K562 (cell line): Measurements from ENCODE around the gene ARHGAP24. TPM values are rescaled to one million over a fixed set of nuclear protein-coding genes. Genes with fewer than 3 reads are reported as not detected.

Source experiments
- ATAC-seq: fragments of 200-7000 bp; cut with Tn5 transposase; 3 replicates; pipeline ENCODE4 v1.9.1; 2020; ENCODE audit warnings: moderate library complexity
- BruUV-seq: library from RNA; stranded (reverse); fragments of 400-500 nt; replicated peaks from 2 replicates; lab custom pipeline; 2021; lab: Mats Ljungman, UMichigan
- CTCF ChIA-PET: fragments of 300-600 bp; formaldehyde crosslinking; extraction: SDS; loops from one replicate; lab custom pipeline; 2021; ENCODE audit warnings: low intra/inter-chr PET ratio; lab: Yijun Ruan, JAX
- POLR2A ChIA-PET: fragments of 300-600, 350-650 bp; sonication (Branson Sonifier 250); formaldehyde crosslinking; extraction: SDS; loops from one replicate; lab custom pipeline; 2021; ENCODE audit warnings: antibody characterized with exemption, inconsistent platforms; lab: Yijun Ruan, JAX
- DNase-seq, 4 experiments: peaks; one replicate each; pipeline versions ENCODE4 v3.0.0 to v3.0.0-alpha.2; 2011 to 2018; ENCODE audit warnings: low spot score in 3 of 4, mixed read lengths in 3 of 4; ENCODE audit errors: extremely low read depth in 1 of 4
- FAIRE-seq: peaks from 2 replicates; lab custom pipeline; 2011; peaks lifted over from hg19 to GRCh38; lab: Jason Lieb, UNC
- H2AFZ ChIP-seq: 2 replicates; pipeline ENCODE4 v1.6.0; 2011; ENCODE audit warnings: low read depth, low read length, control low read depth, inconsistent platforms
- H3K27ac ChIP-seq: fragments of 200-600 bp; 3 replicates; pipeline ENCODE4 v1.8.0; 2011; ENCODE audit warnings: low read depth, mild to moderate bottlenecking, control low read depth, inconsistent platforms, low read length, moderate library complexity, mixed read lengths; ENCODE audit errors: extremely low read depth
- H3K27me3 ChIP-seq, 2 experiments: fragments of 300-600 bp in 1 of 2; 2 replicates in 1 of 2; 3 replicates in 1 of 2; pipeline versions ENCODE4 v1.6.0 to v1.8.0; 2011; ENCODE audit warnings: inconsistent platforms in 2 of 2, low read length in 2 of 2, mild to moderate bottlenecking in 1 of 2, mixed read lengths in 1 of 2, moderate library complexity in 1 of 2; ENCODE audit not compliant: control insufficient read depth in 2 of 2, insufficient read depth in 2 of 2
- H3K36me3 ChIP-seq: fragments of 300-600 bp; 3 replicates; pipeline ENCODE4 v1.8.0; 2011; ENCODE audit warnings: mild to moderate bottlenecking, low read length, inconsistent platforms; ENCODE audit not compliant: control insufficient read depth, insufficient read depth
- H3K4me1 ChIP-seq, 2 experiments: fragments of 200-600 bp in 1 of 2; replicated peaks in 1 of 2; 2 replicates in 1 of 2; 3 replicates in 1 of 2; pipeline versions ENCODE4 v1.5.1 to v1.8.0; 2011; ENCODE audit warnings: inconsistent platforms in 2 of 2, low read length in 2 of 2, mild to moderate bottlenecking in 1 of 2, mixed read lengths in 1 of 2, moderate library complexity in 1 of 2; ENCODE audit not compliant: control insufficient read depth in 2 of 2, insufficient read depth in 2 of 2
- H3K4me2 ChIP-seq: 2 replicates; pipeline ENCODE4 v1.6.1; 2011; ENCODE audit warnings: low read length, control low read depth, inconsistent platforms, mixed read lengths; ENCODE audit not compliant: insufficient read depth
- H3K4me3 ChIP-seq: fragments of 200-600 bp; sonication (generic), shearing (Covaris generic); 2 replicates; pipeline ENCODE4 v1.5.1; 2016; ENCODE audit warnings: control low read depth, inconsistent platforms
- H3K79me2 ChIP-seq: fragments of 200-600 bp; 3 replicates; pipeline ENCODE4 v1.8.0; 2011; ENCODE audit warnings: low read length, inconsistent platforms; ENCODE audit not compliant: control insufficient read depth, insufficient read depth
- H3K9ac ChIP-seq, 2 experiments: 2 replicates each; pipeline versions ENCODE4 v1.6.0 to v1.6.1; 2011; ENCODE audit warnings: low read depth in 2 of 2, low read length in 2 of 2, control low read depth in 1 of 2, inconsistent platforms in 1 of 2, mild to moderate bottlenecking in 1 of 2, mixed read lengths in 1 of 2; ENCODE audit not compliant: insufficient read depth in 1 of 2
- H3K9me1 ChIP-seq: one replicate; pipeline ENCODE4 v1.6.0; 2011; ENCODE audit warnings: inconsistent platforms, mild to moderate bottlenecking, low read length, moderate library complexity; ENCODE audit not compliant: control insufficient read depth, insufficient read depth
- H3K9me3 ChIP-seq: replicated peaks from 2 replicates; pipeline ENCODE4 v1.5.1; 2011; ENCODE audit warnings: low read depth, low read length, inconsistent platforms; ENCODE audit not compliant: control insufficient read depth, insufficient read depth
- H4K20me1 ChIP-seq: replicated peaks from 2 replicates; pipeline ENCODE4 v1.6.1; 2011; ENCODE audit warnings: low read length, inconsistent platforms, mixed read lengths; ENCODE audit not compliant: control insufficient read depth, insufficient read depth
- HSF4 ChIP-seq: fragments of 250-450 bp; sonication (Bioruptor Pico); IDR thresholded peaks from 2 replicates; pipeline ENCODE4 v2.1.2; 2022; ENCODE audit warnings: mild to moderate bottlenecking, moderate library complexity, borderline replicate concordance
- KLF6 ChIP-seq: fragments of 250-450 bp; sonication (Bioruptor Pico); IDR thresholded peaks from 2 replicates; pipeline ENCODE4 v1.4.0; 2020; ENCODE audit warnings: mild to moderate bottlenecking, moderate library complexity, borderline replicate concordance
- MEIS2 ChIP-seq: fragments of 450-650 bp; IDR thresholded peaks from 2 replicates; pipeline ENCODE4 v1.6.1; 2014; ENCODE audit warnings: mild to moderate bottlenecking; ENCODE audit not compliant: partially characterized antibody
- PTRF ChIP-seq: fragments of 450-650 bp; IDR thresholded peaks from 2 replicates; pipeline ENCODE4 v1.6.1; 2016; ENCODE audit warnings: mild to moderate bottlenecking, missing genetic modification characterization, missing compliant biosample characterization
- RUNX1 ChIP-seq: sonication (generic); IDR thresholded peaks from 2 replicates; pipeline ENCODE4 v1.6.1; 2016; ENCODE audit warnings: antibody characterized with exemption, low read depth
- ZC3H11A ChIP-seq: IDR thresholded peaks from 2 replicates; pipeline ENCODE4 v1.6.1; 2012; ENCODE audit warnings: low read depth, low read length, improper control_type of control experiment
- ZKSCAN8 ChIP-seq: fragments of 200-800 bp; sonication (Bioruptor generic); IDR thresholded peaks from 2 replicates; pipeline ENCODE4 v1.6.1; 2016; ENCODE audit warnings: missing genetic modification characterization, missing compliant biosample characterization
- ZNF12 ChIP-seq: sonication (generic); formaldehyde crosslinking; IDR thresholded peaks from 2 replicates; pipeline ENCODE4 v1.4.0; 2020; ENCODE audit warnings: mild to moderate bottlenecking, missing genetic modification reagents
- ZNF124 ChIP-seq: sonication (generic); formaldehyde crosslinking; IDR thresholded peaks from 2 replicates; pipeline ENCODE4 v1.8.1; 2022; ENCODE audit warnings: missing genetic modification reagents
- ZNF175 ChIP-seq: fragments of 200-800 bp; sonication (Bioruptor generic); IDR thresholded peaks from 2 replicates; pipeline ENCODE4 v1.6.1; 2016; ENCODE audit warnings: low read depth, mild to moderate bottlenecking, missing genetic modification characterization, missing compliant biosample characterization
- ZNF239 ChIP-seq: fragments of 250-450 bp; sonication (Bioruptor Pico); IDR thresholded peaks from 2 replicates; pipeline ENCODE4 v1.4.0; 2020; ENCODE audit warnings: mild to moderate bottlenecking
- ZNF699 ChIP-seq: fragments of 250-450 bp; sonication (Bioruptor Pico); IDR thresholded peaks from 2 replicates; pipeline ENCODE4 v1.8.0; 2021; ENCODE audit warnings: mild to moderate bottlenecking, moderate library complexity; ENCODE audit not compliant: insufficient replicate concordance
- ZNF766 ChIP-seq: fragments of 200-800 bp; sonication (Bioruptor generic); conservative IDR thresholded peaks from 2 replicates; pipeline ENCODE4 v1.6.1; 2016; ENCODE audit warnings: missing genetic modification characterization, missing compliant biosample characterization
- WGBS: fragments of 100-300 bp; shearing (Covaris generic); methylation state at CpG from one replicate; pipeline ENCODE4 v1.1.6; 2016; ENCODE audit warnings: low coverage, mixed read lengths; ENCODE audit not compliant: insufficient coverage; ENCODE audit errors: missing lambda C conversion rate; 5-methylcytosine and 5-hydroxymethylcytosine counted together
- in situ Hi-C: fragments of 300-500 bp; cut with MboI; formaldehyde crosslinking; loops from 4 replicates; pipeline ENCODE4 v1.15.0; 2018; ENCODE audit warnings: inconsistent platforms, mixed read lengths
- intact Hi-C: fragments of 100-400 bp; cut with micrococcal nuclease; formaldehyde crosslinking; loops from 2 replicates; pipeline ENCODE4 v1.14.2; 2022
- polyA plus RNA-seq, 8 experiments: library from polyadenylated mRNA; depleted of rRNA in 4 of 8; stranded (reverse) in 5 of 8; unstranded in 3 of 8; fragments of >200 nt; fragmentation: Nextera tagmentation in 2 of 8; fragmentation: Illumina TruSeq in 1 of 8; extraction: Ambion mirVana in 2 of 8; extraction: Trizol in 1 of 8; gene quantifications; 2 replicates each; pipeline versions ENCODE4 v1.2.1 to v1.2.3, GENCODE V29; 2011 to 2014; ENCODE audit warnings: inconsistent platforms in 1 of 8, missing spikeins in 1 of 8
- total RNA-seq, 7 experiments: library from RNA; depleted of rRNA in 6 of 7; stranded (reverse); fragments of >200 nt in 6 of 7; fragmentation: Illumina TruSeq in 2 of 7; extraction: Trizol in 2 of 7; gene quantifications; 2 replicates each; pipeline versions ENCODE4 v1.2.1 to v1.2.3, GENCODE V29; 2011 to 2021; ENCODE audit warnings: low replicate concordance in 1 of 7
- TF ChIP-seq, protein P1 (sequence below): conservative IDR thresholded peaks from 2 replicates; pipeline ENCODE4 v1.6.1; 2011; ENCODE audit warnings: low read depth, mild to moderate bottlenecking, low read length; ENCODE audit not compliant: control insufficient read depth
- TF ChIP-seq, protein P2 (sequence below), 3 experiments: fragments of 200-800 bp in 1 of 3; fragments of 250-450 bp in 1 of 3; fragments of 450-650 bp in 1 of 3; sonication (Bioruptor Pico) in 1 of 3; sonication (Bioruptor generic) in 1 of 3; formaldehyde crosslinking in 1 of 3; IDR thresholded peaks; 2 replicates each; pipeline versions ENCODE4 v1.6.1 to v1.8.0; 2016 to 2022; ENCODE audit warnings: mild to moderate bottlenecking in 2 of 3, missing genetic modification characterization in 2 of 3, missing compliant biosample characterization in 1 of 3, moderate library complexity in 1 of 3
- TF ChIP-seq, protein P3 (sequence below): fragments of 450-650 bp; IDR thresholded peaks from 2 replicates; pipeline ENCODE4 v1.6.1; 2017; ENCODE audit warnings: antibody characterized with exemption

The ARHGAP24 gene
- total and polyA plus RNA-seq, 9 of the 15 experiments (the other 6 are each of a cell fraction or from before 2014, with no cell fraction given) = 8.0 to 22.6 (median 14.0) TPM

DNA sequence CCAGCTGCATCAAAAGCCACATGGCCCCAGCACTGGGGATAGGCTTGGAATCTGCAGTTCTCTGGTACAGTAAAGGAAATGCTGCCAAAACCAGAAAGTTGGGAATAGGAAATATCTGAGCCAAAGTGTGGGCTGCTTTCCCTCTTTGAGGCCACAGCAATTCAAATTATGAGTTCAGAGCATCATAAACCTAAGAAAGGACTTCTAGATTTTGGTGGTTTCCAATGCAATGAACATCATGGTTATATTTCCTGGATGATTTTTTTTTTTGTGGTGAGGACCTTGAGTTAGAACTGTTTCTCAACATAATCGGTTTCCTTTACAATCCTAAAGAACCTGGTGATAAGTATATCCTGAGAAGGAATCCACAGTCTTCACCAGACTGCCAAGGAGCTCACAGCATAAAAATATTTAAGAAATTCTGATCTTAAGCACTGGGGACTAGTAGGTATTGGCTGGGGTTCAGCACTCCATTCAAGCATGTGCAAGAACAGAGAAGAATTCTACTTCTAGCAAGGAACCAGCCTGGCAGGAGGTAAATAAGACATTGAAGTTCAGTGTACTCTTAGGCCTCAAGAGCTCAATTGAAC is 29.8 kb upstream of the ARHGAP24 start:
- intact Hi-C loops = no loop called here
- 0% methylated on average over 1 of the region's 1 CpG for WGBS
- POLR2A ChIA-PET = interaction anchor here (0.7 kb wide), 1 partner anchor 9 kb away, joined by 3 read pairs; no protein-coding TSS in a partner anchor
- no peak for TF ChIP-seq ZNF766 (CRISPR knock-in tag)
- TF ChIP-seq PTRF (tag) = no peak
- no peak for TF ChIP-seq ZC3H11A
- no peak for TF ChIP-seq ZNF699 (CRISPR knock-in tag)
- TF ChIP-seq ZNF124 = no peak
- no peak for TF ChIP-seq ZNF12 (CRISPR knock-in tag)
- no peak for TF ChIP-seq ZNF239 (CRISPR knock-in tag)
- TF ChIP-seq MEIS2 = no peak
- no peak for TF ChIP-seq KLF6 (CRISPR knock-in tag)
- TF ChIP-seq, protein P1, sequence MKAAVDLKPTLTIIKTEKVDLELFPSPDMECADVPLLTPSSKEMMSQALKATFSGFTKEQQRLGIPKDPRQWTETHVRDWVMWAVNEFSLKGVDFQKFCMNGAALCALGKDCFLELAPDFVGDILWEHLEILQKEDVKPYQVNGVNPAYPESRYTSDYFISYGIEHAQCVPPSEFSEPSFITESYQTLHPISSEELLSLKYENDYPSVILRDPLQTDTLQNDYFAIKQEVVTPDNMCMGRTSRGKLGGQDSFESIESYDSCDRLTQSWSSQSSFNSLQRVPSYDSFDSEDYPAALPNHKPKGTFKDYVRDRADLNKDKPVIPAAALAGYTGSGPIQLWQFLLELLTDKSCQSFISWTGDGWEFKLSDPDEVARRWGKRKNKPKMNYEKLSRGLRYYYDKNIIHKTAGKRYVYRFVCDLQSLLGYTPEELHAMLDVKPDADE = no peak
- TF ChIP-seq, protein P2, sequence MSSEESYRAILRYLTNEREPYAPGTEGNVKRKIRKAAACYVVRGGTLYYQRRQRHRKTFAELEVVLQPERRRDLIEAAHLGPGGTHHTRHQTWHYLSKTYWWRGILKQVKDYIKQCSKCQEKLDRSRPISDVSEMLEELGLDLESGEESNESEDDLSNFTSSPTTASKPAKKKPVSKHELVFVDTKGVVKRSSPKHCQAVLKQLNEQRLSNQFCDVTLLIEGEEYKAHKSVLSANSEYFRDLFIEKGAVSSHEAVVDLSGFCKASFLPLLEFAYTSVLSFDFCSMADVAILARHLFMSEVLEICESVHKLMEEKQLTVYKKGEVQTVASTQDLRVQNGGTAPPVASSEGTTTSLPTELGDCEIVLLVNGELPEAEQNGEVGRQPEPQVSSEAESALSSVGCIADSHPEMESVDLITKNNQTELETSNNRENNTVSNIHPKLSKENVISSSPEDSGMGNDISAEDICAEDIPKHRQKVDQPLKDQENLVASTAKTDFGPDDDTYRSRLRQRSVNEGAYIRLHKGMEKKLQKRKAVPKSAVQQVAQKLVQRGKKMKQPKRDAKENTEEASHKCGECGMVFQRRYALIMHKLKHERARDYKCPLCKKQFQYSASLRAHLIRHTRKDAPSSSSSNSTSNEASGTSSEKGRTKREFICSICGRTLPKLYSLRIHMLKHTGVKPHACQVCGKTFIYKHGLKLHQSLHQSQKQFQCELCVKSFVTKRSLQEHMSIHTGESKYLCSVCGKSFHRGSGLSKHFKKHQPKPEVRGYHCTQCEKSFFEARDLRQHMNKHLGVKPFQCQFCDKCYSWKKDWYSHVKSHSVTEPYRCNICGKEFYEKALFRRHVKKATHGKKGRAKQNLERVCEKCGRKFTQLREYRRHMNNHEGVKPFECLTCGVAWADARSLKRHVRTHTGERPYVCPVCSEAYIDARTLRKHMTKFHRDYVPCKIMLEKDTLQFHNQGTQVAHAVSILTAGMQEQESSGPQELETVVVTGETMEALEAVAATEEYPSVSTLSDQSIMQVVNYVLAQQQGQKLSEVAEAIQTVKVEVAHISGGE (CRISPR knock-in tag; IDR thresholded peaks at IDR 0.05) = no peak
- TF ChIP-seq ZNF175 (CRISPR knock-in tag) = no peak
- TF ChIP-seq, protein P3, sequence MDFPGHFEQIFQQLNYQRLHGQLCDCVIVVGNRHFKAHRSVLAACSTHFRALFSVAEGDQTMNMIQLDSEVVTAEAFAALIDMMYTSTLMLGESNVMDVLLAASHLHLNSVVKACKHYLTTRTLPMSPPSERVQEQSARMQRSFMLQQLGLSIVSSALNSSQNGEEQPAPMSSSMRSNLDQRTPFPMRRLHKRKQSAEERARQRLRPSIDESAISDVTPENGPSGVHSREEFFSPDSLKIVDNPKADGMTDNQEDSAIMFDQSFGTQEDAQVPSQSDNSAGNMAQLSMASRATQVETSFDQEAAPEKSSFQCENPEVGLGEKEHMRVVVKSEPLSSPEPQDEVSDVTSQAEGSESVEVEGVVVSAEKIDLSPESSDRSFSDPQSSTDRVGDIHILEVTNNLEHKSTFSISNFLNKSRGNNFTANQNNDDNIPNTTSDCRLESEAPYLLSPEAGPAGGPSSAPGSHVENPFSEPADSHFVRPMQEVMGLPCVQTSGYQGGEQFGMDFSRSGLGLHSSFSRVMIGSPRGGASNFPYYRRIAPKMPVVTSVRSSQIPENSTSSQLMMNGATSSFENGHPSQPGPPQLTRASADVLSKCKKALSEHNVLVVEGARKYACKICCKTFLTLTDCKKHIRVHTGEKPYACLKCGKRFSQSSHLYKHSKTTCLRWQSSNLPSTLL = no peak
- TF ChIP-seq ZKSCAN8 (CRISPR knock-in tag) = no peak
- no peak for TF ChIP-seq RUNX1
- no peak for TF ChIP-seq HSF4 (CRISPR knock-in tag)

More for the DNA sequence above, 29.8 kb upstream of the ARHGAP24 start:
- H3K9ac ChIP-seq = no peak overlapping the region
- H3K27me3 ChIP-seq = no peaks in the 10 kb centered on the region
- H3K27ac ChIP-seq = no peak overlapping the region
- no peak overlapping the region for H3K4me2 ChIP-seq
- in situ Hi-C loops = no loop called here
- FAIRE-seq (no peak), DNase-seq (no peak), ATAC-seq (no peak)
- H3K4me1 ChIP-seq = no peaks in the 10 kb centered on the region
- H2AFZ ChIP-seq = no peak overlapping the region
- no peak overlapping the region for H3K4me3 ChIP-seq
- CTCF ChIA-PET = no interaction called here
- no peaks in the 10 kb centered on the region for H3K36me3 ChIP-seq
- BruUV-seq = no TSS peak
- no peaks in the 10 kb centered on the region for H4K20me1 ChIP-seq
- no peaks in the 10 kb centered on the region for H3K9me3 ChIP-seq
- H3K9me1 ChIP-seq = no peaks in the 10 kb centered on the region
- no peaks in the 10 kb centered on the region for H3K79me2 ChIP-seq
